Superior temporal gyrus (tissue), 1 donor: ENCODE results near the gene SLC8B1.
A peak's percentile ranks its signal among the peaks of the same experiment; 100 is the strongest.
"Not testable (repeated sequence)": the region's sequence is repeated elsewhere in the genome, so short reads cannot be mapped to it uniquely, and the experiment has no call there.

Experiments used
- DNase-seq: peaks from one replicate; pipeline ENCODE4 v3.0.0-alpha.2; 2016; ENCODE audit errors: extremely low spot score

Gene SLC8B1

GRCh38 chr12:113358381-113359132 is 23.6 kb upstream of the SLC8B1 start, which contains the start of gene PLBD2:
Gene PLBD2 (plus strand): TSS chr12:113358587. CDS start chr12:113358601, 14 bp downstream.
- peak; percentile 89 for DNase-seq

GRCh38 chr12:113354192-113354591 is 19.3 kb upstream of the SLC8B1 start:
- not testable (repeated sequence) for DNase-seq

DNA sequence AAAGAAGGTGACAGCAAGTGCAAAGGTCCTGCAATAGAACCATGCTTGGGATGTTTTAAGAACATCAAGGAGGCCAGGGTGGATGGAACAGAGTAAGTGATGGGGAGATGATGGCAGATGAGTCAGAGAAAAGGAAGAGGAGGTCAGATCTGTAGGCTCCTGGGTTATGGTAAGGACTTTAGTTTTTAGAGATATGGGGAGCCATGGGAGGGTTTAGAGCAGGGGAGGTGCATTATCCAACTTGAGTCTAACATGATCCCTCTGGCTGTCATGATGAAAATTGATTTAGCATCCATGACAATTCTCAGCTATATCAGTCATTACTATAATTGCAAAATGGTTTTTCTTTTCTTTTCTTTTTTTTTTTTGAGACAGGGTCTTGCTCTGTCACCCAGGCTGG is 16.2 kb upstream of the SLC8B1 start:
- no peak for DNase-seq

DNA sequence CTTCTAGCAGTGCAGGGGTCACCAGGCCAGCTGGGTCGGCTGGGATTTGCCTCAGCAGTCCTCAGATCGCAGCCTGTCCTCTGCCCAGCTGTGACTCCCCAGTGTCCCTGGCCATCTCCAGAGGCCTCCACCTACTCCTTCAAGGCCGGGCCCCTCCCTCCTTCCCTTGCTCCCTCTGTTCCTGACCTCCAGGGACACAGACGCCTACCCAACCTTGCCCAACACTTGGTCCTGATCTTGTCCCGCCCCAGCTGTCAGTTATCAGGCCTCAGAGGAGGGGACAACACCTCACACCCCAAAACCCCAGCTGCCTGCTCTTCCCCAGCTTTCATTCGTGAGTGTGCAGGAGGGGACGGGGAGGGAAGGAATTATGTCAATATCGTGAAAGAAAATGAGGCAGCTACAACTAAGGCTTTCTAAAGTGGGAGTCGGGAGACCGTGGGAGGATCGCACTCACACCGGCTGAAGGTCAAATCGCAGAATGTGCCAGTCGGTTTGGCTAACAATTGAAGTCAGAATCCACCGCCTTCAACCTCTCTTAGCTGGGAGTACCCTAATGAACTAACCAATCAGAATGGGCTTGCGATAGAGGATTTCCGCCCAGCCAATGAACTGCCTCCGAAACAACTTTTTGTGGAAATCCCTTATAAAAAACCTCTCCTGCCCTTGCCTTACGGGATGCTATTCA is 14.1 kb upstream of the SLC8B1 start:
- no peak for DNase-seq

DNA sequence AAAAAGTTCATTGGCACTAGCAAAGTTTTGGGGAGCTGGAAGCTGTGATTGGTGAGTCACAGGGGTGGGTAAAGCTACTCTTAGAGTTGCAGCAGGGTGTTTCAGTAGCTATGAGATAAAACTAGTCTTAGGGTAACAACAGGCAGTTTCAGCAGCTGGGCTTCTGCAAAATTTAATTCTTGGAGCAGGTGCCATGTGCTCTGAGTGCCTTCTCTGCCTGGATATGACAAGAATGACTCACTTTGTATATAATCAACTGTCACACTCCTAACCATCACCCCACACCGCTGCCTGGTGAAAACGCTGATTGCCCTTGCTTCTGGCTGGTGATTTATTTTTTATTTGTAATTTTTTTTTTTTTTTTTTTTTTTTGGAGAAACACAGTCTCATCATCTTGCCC is 13.0 kb upstream of the SLC8B1 start:
- no peak for DNase-seq

DNA sequence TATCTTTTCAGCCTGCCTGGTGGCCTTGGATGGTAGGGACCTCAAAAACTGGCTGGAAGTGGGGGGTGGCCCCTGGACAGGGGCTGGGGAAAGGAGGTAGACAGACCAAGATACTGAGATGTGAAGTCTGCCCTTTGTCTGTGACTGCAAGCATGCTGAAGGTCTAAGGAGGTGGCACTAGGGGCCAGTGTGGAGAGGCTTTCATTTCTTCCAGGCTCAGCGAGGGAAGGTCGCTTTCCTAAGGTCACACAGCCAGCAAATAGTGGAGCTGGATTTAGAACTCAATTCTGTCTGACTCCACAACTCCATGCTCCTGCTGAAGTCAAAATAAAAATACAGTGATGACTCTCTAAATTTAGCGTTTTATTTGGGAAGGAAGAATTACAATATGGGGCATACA is 12.2 kb upstream of the SLC8B1 start:
- no peak for DNase-seq

GRCh38 chr12:113346353-113346752 is 11.4 kb upstream of the SLC8B1 start:
- DNase-seq, result no peak

- no peak for DNase-seq
Observed at GRCh38 chr12:113345318-113345717, 10.4 kb upstream of the SLC8B1 start.

DNA sequence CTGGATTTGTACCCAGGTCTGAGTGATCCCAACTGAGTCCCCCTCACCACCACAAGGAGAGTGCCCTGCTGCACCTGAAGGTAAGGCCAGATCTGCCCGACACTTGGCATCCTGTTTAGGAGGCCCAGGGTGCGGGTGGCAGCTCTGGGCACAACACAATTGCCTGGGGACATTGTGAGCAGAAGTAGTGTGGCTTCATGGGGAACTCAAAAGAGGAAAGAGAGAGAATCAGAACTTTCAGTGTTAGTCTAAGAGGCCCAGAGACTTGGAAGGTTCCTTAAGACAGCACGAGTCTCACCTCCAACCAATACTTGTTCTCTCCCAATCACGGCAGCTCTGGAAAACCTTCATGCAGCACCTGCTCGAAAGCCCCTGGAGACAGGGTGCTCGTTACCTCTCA is 6.6 kb upstream of the SLC8B1 start:
- DNase-seq, result no peak

DNA sequence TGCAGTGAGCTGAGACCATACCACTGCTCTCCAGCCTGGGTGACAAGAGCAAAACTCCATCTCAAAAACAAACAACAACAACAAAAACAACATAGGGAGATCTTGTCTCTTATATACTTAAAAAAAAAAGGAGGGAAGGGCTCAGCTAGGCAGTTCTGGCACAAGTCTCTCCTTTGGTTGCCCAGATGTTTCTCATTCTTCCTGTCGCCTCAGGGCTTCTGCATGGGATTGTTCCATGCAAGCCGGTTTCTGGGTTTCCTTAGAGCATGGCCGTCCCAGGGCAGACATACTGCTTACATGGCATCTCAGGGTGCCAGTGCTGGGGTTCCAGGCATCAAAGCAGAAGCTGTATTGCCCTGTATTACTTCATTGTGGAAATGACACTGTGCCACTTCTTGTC is 5.2 kb upstream of the SLC8B1 start:
- DNase-seq, result no peak

DNA sequence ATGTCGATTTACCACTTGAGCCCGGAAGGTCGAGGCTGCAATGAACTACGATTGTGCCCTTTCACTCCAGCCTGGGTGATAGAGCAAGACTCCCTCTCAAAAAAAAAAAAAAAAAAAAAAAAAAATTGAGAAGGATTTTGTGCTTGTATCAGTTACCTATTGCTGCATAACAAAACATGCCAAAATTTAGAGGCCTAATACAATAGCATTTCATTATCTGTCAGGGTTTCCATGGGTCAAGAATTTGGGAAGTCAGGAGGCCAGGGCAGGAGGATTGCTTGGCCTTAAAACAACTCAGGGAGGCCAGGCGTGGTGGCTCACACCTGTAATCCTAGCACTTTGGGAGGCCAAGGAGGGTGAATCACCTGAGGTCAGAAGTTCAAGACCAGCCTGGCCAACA is 4.6 kb upstream of the SLC8B1 start:
- no peak for DNase-seq

DNA sequence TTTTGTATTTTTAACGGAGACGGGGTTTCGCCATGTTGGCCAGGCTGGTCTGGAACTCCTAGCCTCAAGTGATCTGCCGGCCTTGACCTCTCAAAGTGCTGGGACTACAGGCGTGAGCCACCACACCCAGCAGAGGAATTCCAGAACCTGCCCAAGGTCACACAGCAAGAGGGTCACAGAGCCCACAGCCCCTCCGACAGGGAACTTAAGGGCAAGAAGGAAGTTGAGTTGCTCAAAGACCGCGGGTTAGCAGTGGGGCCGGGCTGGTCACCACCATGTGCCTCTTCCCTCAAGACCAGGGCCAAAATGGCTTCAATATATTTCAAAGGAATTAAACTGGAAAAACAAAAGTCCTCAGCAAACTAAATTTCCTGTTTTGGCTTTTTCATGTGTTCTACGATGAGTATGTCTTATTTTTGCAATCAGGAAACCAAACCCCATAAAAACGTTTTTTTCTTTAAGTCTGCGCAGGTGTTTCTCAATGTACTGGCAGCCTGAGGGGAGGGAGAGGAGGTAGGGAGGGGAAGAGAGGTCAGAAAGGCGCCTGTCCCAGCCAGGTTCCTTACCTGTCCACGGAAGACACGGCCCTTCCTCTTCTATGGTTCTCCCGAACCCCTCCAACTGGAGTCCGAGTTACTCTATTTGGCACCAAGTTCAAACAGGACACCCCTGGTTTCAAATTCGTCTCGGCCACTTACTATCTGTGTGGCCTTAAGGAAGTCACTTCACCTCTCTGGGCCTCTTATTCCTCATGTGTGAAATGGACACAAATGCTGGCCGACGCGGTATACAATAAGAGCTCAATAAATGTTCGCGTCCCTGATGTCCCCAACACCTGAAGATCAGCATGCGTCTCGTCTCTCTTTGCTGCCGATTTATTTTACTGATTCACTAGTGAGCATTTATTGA is 778 bp downstream of the SLC8B1 start:
- no peak for DNase-seq

DNA sequence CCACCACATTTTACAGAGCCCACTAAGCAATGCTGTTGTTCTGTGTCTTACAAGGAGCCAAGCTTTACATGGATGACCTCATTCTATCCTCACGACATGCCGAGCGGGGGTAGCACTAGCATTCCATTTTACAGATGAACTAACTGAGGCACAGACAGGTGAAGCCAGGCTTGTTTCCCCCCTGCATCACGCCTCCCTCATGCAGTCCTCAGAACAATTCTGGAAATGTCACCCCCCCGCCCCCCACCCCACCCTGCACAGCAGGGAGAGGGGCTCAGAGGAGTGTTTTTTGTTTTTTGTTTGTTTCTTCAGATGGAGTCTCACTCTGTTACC is 1.5 kb downstream of the SLC8B1 start:
- no peak for DNase-seq

GRCh38 chr12:113332688-113333417 is 2.1 kb downstream of the SLC8B1 start:
- DNase-seq, result no peak

DNA sequence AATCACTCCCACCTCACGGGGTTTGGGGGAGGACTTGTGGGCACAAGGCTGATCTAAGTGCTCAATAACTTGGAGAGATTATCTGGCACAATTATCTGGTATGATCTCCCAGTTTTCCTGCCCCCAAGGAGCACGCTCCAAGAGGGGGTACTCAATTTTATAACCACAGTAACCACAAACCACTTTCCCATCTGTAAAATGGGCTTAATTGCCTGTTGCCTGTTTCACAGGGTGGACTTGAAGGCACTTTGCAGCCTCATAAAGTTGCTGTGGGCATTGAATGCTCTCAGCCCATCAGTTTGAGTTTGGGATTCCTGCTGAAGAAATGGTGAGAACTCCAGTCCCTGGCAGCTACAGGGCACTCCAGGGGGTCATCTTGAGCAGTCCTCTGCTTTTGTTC is 4.4 kb downstream of the SLC8B1 start:
- DNase-seq, result no peak

GRCh38 chr12:113329791-113330417 is 5.0 kb downstream of the SLC8B1 start:
- no peak for DNase-seq

DNA sequence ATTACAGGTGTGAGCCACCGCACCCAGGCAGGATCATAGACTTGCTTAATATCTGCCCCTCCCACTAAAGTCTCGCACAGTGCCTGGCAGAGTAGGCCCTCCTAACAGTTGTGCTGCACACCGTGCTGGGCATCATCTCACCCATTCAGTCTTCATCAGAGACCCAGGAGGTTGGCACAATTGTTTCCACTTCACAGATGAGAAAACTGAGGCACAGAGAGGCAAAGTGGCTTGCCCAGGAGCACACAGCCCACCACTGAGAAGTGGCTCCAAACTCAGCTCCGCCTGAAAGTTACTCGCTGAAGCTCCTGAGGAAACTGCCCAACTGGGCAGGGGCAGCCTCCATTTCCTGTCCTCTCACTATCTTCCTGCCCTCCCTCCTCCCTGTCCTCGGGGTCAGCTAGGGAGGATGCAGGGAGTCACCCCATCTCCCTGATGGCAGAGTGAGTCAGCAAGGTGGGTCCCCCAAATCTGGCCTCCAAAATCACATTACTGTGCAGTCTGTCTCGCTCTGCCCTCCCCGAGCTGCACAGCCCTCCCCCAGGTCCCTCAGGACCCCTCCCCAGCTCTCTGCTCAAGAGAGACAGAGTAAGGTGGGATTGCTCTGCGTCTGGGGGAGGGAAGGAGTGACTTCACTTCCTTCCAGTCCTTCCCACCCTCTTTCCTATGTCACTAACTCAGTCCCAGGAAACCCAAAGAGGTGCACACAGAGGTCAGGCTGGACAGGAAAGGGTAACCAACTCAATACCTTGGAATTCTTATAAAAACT is 5.7 kb downstream of the SLC8B1 start:
- DNase-seq, result no peak

GRCh38 chr12:113328368-113328889 is 6.5 kb downstream of the SLC8B1 start:
- no peak for DNase-seq

- DNase-seq, result no peak
Observed at GRCh38 chr12:113326775-113327395, 8.0 kb downstream of the SLC8B1 start.

DNA sequence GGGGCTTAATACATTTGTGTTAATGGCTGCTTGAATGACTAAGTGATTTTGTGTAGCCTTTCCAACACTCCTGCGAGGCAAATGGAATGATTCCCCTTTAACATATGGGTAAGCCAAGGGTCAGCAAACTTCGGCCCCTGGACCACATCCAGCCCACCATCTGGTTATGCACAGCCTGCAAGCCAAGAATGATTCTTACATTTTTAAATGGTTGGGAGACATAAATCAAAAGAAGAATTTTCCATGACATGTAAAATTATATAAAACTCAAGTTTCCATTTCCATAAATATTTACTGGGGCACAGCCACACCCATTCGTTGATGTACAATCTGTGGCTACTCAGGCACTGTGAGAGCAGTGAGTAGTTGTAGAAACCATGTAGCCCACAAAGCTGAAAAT is 9.0 kb downstream of the SLC8B1 start:
- no peak for DNase-seq
